Urinary bladder (tissue), 4 donors: ENCODE data around the gene PHACTR1. TPM values are rescaled to one million over a fixed set of nuclear protein-coding genes. Genes with fewer than 3 reads are reported as not detected.

ENCODE experiments used
- DNase-seq: peaks from one replicate; pipeline ENCODE4 v3.0.0-alpha.2; 2015; ENCODE audit errors: extremely low spot score
- H3K27ac ChIP-seq: one replicate; pipeline ENCODE4 v1.5.1; 2013; ENCODE audit warnings: low read depth, mild to moderate bottlenecking, moderate library complexity
- H3K36me3 ChIP-seq: one replicate; pipeline ENCODE4 v1.6.1; 2013; ENCODE audit warnings: mild to moderate bottlenecking, moderate library complexity; ENCODE audit not compliant: insufficient read depth
- H3K4me1 ChIP-seq: one replicate; pipeline ENCODE4 v1.6.1; 2013; ENCODE audit warnings: mild to moderate bottlenecking, moderate library complexity; ENCODE audit not compliant: insufficient read depth
- H3K4me3 ChIP-seq: one replicate; pipeline ENCODE4 v1.5.1; 2013; ENCODE audit warnings: low read depth, low read length
- WGBS: extraction: QIAGEN DNeasy Blood & Tissue Kit; methylation state at CpG from one replicate; pipeline ENCODE4 v1.1.7; 2013; 5-methylcytosine and 5-hydroxymethylcytosine counted together
- polyA plus RNA-seq: library from polyadenylated mRNA; stranded (reverse); fragments of 200-250 nt; gene quantifications from one replicate; pipeline ENCODE4 v1.2.3, GENCODE V29; 2013
- total RNA-seq: library from RNA; depleted of rRNA; stranded (reverse); fragments of >200 nt; gene quantifications from one replicate; pipeline ENCODE4 v1.2.3, GENCODE V29; 2014
- donor health status: healthy with polysubstance abuse.
- donor health status: healthy.

PHACTR1 gene
- total and polyA plus RNA-seq, 2 donors: 3.3 to 4.3 TPM

- no peaks in the 10 kb centered on the region for H3K4me1 ChIP-seq
- WGBS: 71% methylated on average over 9 of the region's 9 CpGs
- no peak overlapping the region for H3K4me3 ChIP-seq
- H3K36me3 ChIP-seq: peaks cover 5% of the 10 kb centered on the region
- no peak overlapping the region for H3K27ac ChIP-seq
- no peak for DNase-seq
Observed at GRCh38 chr6:13300643-13301590, 584.4 kb downstream of the PHACTR1 start.

- no peak for DNase-seq
- Histone ChIP-seq H3K27ac (no peak overlapping the region), H3K36me3 (peaks cover 5% of the 10 kb centered on the region), H3K4me1 (no peaks in the 10 kb centered on the region), H3K4me3 (no peak overlapping the region)
- 81% methylated on average over 7 of the region's 7 CpGs for WGBS
Observed at GRCh38 chr6:13302291-13302690, 585.7 kb downstream of the PHACTR1 start.

GRCh38 chr6:13302751-13303667, 586.4 kb downstream of the PHACTR1 start:
- H3K4me1 ChIP-seq: no peaks in the 10 kb centered on the region
- WGBS: 50% methylated on average over 17 of the region's 17 CpGs
- peaks cover 5% of the 10 kb centered on the region for H3K36me3 ChIP-seq
- no peak for DNase-seq
- no peak overlapping the region for H3K27ac ChIP-seq
- no peak overlapping the region for H3K4me3 ChIP-seq

- DNase-seq: no peak
- Histone ChIP-seq H3K36me3 (peaks cover 5% of the 10 kb centered on the region), H3K27ac (no peak overlapping the region), H3K4me1 (no peaks in the 10 kb centered on the region), H3K4me3 (no peak overlapping the region)
- 26% methylated on average over 7 of the region's 7 CpGs for WGBS
Observed at GRCh38 chr6:13303668-13304017, 587.1 kb downstream of the PHACTR1 start.

- WGBS: 73% methylated on average over 6 of the region's 6 CpGs
- no peak for DNase-seq
- Histone ChIP-seq H3K27ac (no peak overlapping the region), H3K4me1 (no peaks in the 10 kb centered on the region), H3K4me3 (no peak overlapping the region), H3K36me3 (peaks cover 5% of the 10 kb centered on the region)
Observed at GRCh38 chr6:13304101-13304500, 587.5 kb downstream of the PHACTR1 start.

- DNase-seq: no peak
- WGBS: 91% methylated on average over 11 of the region's 11 CpGs
- H3K4me3 ChIP-seq: no peak overlapping the region
- H3K4me1 ChIP-seq: no peaks in the 10 kb centered on the region
- peaks cover 5% of the 10 kb centered on the region for H3K36me3 ChIP-seq
- no peak overlapping the region for H3K27ac ChIP-seq
Observed at GRCh38 chr6:13304580-13305260, 588.2 kb downstream of the PHACTR1 start.

GRCh38 chr6:13305288-13305687, 588.7 kb downstream of the PHACTR1 start:
- 87% methylated on average over 4 of the region's 4 CpGs for WGBS
- no peak for DNase-seq
- H3K27ac ChIP-seq: no peak overlapping the region
- H3K4me1 ChIP-seq: no peaks in the 10 kb centered on the region
- no peak overlapping the region for H3K4me3 ChIP-seq
- peaks cover 5% of the 10 kb centered on the region for H3K36me3 ChIP-seq

GRCh38 chr6:13305791-13306190, 589.2 kb downstream of the PHACTR1 start:
- Histone ChIP-seq H3K27ac (no peak overlapping the region), H3K36me3 (peaks cover 5% of the 10 kb centered on the region), H3K4me1 (no peaks in the 10 kb centered on the region), H3K4me3 (no peak overlapping the region)
- 99% methylated on average over 1 of the region's 1 CpG for WGBS
- no peak for DNase-seq

- Histone ChIP-seq H3K36me3 (peaks cover 3% of the 10 kb centered on the region), H3K4me1 (no peaks in the 10 kb centered on the region), H3K4me3 (no peak overlapping the region), H3K27ac (no peak overlapping the region)
- WGBS: 89% methylated on average over 7 of the region's 7 CpGs
- no peak for DNase-seq
Observed at GRCh38 chr6:13307508-13307995, 591.0 kb downstream of the PHACTR1 start.

- WGBS: 81% methylated on average over 1 of the region's 1 CpG
- no peak overlapping the region for H3K4me3 ChIP-seq
- H3K27ac ChIP-seq: no peak overlapping the region
- no peaks in the 10 kb centered on the region for H3K4me1 ChIP-seq
- peaks cover 3% of the 10 kb centered on the region for H3K36me3 ChIP-seq
- no peak for DNase-seq
Observed at GRCh38 chr6:13308332-13308731, 591.8 kb downstream of the PHACTR1 start.

- 0% methylated on average over 1 of the region's 1 CpG for WGBS
Observed at GRCh38 chr6:13311155-13311554, 594.6 kb downstream of the PHACTR1 start.

GRCh38 chr6:13314806-13315205, 598.2 kb downstream of the PHACTR1 start:
- Histone ChIP-seq H3K27ac (no peak overlapping the region), H3K4me1 (no peaks in the 10 kb centered on the region), H3K4me3 (no peak overlapping the region), H3K36me3 (no peaks in the 10 kb centered on the region)
- no peak for DNase-seq

More at GRCh38 chr6:13311155-13311554, 594.6 kb downstream of the PHACTR1 start:
- Histone ChIP-seq H3K36me3 (no peaks in the 10 kb centered on the region), H3K4me3 (no peak overlapping the region), H3K27ac (no peak overlapping the region), H3K4me1 (no peaks in the 10 kb centered on the region)
- DNase-seq: no peak

- Histone ChIP-seq H3K4me3 (no peak overlapping the region), H3K4me1 (no peaks in the 10 kb centered on the region), H3K36me3 (peaks cover 4% of the 10 kb centered on the region), H3K27ac (no peak overlapping the region)
- no peak for DNase-seq
- WGBS: 97% methylated on average over 5 of the region's 5 CpGs
Observed at GRCh38 chr6:13315896-13316295, 599.3 kb downstream of the PHACTR1 start.
